OCI-LY7 (cell line): ENCODE measurements around the gene CCDC194.

ENCODE experiments used
- CTCF ChIP-seq: fragments of 200-600 bp; sonication (generic); conservative IDR thresholded peaks from 2 replicates; pipeline ENCODE4 v1.5.1; 2014; ENCODE audit warnings: mild to moderate bottlenecking, antibody characterized with exemption, low read length, moderate library complexity, mixed read lengths
- EZH2phosphoT487 ChIP-seq: fragments of 200-600 bp; sonication (generic); IDR thresholded peaks from 2 replicates; pipeline ENCODE4 v1.6.1; 2018; ENCODE audit warnings: low read depth, borderline replicate concordance, mild to moderate bottlenecking, mixed run types, antibody characterized with exemption, low read length, moderate library complexity, mixed read lengths

DNA sequence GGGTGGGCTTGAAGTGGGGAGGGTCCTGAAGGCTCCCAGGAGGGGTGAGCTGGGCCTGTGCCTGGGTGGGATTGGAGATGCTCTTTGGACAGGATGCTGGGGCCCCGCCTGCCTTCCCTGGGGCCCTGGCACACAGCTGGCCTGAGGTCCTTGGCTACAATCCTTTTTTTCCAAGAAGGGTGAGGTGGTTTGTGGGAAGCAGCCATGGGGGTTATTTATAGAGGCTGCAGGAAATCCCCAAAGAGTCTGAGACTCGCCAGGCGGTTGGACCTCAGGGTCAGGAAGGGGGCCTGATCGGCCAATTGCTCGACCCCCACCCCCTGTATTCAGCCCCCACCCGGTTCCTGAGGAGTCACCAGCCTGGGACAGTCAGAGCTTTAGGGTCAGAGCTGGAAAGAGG lies 46.6 kb downstream of the CCDC194 start:
- TF ChIP-seq CTCF (no peak), EZH2phosphoT487 (no peak)
